SIG-M5 treated with dmso at 0.1 percent for 504 hours (cell line): ENCODE results near the gene LINS1.

Source experiments
- DNase-seq: peaks from one replicate; lab custom pipeline; 2025; ENCODE audit not compliant: unreplicated experiment; lab: John Stamatoyannopoulos, UW

The LINS1 gene

DNA sequence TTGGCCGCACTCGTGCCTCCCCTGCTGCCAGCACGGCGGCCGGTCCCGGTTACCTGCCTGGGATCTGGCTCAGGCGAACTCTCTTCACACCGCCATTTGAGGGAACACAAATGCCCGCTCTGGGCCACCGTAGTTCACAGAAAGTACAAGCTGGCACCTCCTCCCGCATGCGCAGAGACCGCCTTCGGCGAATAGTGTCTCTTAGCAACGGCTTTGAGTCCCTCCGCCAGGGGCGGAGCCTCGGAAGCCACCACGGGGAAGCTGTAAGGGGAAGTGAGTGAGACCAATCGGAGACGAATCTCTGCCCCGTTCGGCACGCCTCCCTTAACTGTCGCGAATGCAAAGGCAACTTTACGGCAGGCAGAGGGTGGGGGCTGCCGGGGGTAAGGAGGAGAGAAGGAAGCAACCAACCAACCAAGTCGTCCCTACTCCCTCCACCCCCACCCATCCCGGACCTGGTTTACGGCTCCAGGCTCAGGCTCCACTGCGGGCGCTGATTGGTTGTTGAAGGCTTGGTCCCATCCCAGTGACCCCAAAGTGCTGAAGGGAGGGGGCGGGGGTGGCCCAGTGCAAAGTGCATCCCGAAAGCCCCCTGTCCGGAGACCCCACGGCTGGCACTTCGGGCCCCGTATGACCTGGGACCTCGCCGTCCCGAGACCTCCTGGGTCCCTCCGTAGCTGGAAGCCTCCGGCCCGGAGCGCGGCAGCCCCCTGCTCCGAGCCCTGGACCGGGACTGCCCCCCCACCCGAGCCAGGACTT, at the start of gene LINS1, which contains the start of gene ASB7:
LINS1 (minus strand) TSS at position 121 of the 759 bp plus-strand sequence. CDS start 21,342 bp downstream, outside the sequence.
ASB7 (plus strand) TSS at position 526 of the 759 bp plus-strand sequence. CDS start 9,628 bp downstream, outside the sequence.
- peak; percentile 99 for DNase-seq

- no peak for DNase-seq
These were observed 49.3 kb upstream of the LINS1 start for GRCh38 chr15:100651253-100651652.

GRCh38 chr15:100650685-100651084, 48.7 kb upstream of the LINS1 start:
- DNase-seq = no peak

DNA sequence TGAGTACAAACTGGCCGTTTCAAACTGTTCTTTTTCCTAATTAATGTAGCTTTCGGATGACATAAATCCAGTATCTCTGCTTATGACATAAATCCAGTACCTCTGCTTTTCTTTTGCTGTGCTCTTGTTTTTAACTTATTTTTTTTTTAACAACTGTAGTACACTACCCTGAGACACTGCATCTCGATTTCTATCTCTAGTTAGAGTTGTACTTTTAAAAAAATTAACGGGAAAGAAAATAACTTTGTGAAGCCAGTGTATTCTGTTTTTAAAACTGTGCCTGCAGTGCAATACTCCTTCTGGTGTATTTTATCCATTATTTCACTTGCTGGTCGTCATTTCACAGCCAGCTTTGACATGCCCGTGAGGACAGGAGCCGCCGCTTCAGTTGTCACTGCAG, 47.0 kb upstream of the LINS1 start:
- no peak for DNase-seq

DNA sequence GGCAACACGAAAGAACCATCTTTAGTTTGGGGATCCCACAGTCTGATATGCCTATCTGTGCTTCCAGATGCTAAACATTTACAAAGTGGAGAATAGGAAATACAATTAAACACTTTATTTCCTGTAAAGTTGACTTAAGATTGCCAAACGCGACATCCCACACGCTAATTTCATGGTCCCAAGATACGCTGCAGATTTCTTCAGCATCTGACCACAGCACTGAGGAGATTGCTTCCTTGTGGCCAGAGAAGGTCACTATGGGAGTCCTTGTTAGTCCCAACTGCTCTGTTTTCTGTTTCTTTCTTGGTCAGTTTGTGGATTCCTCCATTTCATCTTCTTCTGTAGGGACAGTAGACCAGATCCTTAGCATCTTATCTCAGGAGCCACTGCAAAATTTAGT, 43.7 kb upstream of the LINS1 start:
- DNase-seq = no peak

- no peak for DNase-seq
These were observed 41.0 kb upstream of the LINS1 start for GRCh38 chr15:100642950-100643338.

DNA sequence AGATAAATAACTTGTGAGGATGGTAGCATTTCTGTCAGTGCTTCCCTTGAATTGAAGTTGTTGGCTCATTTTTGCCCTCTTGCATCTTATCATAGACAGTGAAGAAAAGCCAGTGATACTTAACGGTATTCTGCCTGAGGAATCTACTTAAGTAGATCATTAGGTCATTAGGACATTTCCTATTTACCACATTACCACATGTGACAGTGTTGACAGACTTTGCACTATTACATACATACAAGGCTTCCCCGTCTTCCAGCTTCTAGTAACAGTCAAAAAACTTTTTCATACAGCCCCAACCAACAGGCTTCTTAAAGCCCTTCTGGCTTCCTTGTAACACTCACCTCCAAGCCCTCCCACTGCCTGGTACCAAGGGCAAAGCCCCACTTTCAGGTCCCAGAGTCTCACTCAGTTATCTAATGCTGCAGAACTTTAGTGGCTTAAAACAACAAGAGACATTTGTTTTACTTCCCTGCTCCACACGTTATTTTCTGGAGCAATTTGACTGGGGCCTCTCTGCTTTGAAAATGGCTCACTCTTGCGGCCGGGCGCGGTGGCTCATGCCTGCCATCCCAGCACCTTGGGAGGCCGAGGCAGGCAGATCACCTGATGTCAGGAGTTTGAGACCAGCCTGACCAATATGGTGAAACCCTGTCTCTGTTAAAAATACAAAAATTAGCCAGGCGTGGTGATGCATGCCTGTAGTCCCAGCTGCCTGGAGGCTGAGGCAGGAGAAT, 40.4 kb upstream of the LINS1 start:
- no peak for DNase-seq

DNA sequence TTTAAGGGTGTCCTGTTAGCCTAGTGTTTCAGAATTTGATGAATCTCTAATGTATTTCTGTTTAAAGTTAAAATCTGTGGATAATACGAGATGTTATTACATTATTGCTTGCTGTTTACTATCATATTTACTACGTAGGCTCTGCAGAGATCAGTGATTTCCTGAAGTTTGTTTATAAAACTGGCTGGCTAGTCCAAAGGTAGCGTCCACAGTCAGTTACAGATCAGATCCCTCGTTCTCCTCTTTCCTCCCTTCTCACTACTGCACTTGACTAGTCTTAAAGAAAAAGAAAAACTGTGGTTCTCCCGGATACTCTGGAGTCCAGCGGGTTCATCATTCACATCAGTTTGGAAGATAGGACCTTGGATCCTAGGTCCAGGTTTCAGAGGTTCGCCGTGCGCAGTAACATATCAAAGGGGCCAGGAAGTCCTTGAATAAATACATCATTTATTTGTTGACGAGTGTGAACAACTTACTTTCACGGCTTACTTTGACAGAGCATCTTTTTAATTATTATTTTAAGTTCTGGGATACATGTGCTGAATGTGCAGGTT, 36.3 kb upstream of the LINS1 start:
- no peak for DNase-seq

GRCh38 chr15:100635406-100636071, 33.6 kb upstream of the LINS1 start:
- DNase-seq = no peak

DNA sequence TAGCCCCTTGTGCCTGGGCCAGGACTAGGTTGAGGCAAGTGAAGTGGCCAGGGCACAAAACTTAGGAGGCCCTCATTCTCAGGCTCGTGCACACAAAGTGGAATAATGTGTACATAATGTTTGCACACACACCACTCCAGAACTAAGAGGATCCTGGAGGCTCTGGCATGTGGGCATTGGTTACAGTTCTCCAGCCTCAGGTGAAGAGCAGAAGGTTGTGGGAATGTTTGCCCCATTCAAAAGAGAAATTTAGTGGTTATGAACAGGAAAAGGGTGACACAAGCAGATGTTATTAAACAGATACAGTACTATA, 31.7 kb upstream of the LINS1 start:
- no peak for DNase-seq

DNA sequence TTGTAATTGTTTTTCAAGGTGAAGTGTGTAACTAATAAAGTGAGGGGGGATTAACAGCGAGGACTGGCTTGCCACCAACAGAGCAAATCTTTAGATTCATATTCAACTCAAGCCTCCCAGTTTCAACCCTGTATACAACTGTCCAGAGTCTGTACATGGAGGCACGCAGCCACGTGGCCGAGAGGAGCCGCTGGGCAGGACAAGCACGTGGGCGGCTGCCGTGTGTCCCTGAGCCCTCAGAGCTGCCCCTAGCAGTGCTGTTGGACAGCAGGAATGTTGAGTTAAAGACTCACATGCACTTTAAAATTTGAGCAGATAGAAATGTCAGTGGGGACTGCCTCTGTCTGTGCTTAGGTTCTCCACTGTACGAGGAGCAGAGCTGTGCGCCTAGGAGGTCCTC, 29.8 kb upstream of the LINS1 start:
- no peak for DNase-seq

GRCh38 chr15:100628746-100629145, 26.8 kb upstream of the LINS1 start:
- no peak for DNase-seq

DNA sequence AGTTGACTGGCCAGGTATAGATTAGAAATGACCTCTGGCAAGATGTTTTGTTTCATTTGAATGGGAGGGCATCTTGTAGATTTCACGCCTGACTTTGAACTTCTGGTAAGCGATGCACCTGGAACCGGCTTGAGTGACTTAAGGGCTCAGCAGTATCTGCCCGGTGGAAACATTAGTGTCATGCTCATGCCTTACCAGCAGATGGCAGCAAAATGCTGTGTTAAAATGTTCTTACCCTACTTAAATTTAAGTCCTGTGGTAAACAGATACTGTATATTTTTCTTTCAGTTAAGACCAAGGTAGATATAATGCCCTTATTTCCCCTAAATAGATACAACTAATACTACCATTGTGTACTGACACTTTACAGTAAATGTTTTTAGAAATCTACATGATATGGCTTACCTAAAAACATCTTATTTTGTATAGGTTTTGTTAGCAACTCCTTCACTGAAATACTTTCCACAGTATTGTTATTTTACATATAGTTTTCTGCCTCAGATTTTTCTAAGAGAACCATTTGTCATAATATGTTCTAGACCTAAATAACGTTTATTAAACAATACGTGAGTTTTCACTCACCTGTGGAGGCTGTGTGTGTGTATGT, 25.9 kb upstream of the LINS1 start:
- DNase-seq = peak; percentile 70

GRCh38 chr15:100623301-100623700, 21.3 kb upstream of the LINS1 start:
- no peak for DNase-seq

DNA sequence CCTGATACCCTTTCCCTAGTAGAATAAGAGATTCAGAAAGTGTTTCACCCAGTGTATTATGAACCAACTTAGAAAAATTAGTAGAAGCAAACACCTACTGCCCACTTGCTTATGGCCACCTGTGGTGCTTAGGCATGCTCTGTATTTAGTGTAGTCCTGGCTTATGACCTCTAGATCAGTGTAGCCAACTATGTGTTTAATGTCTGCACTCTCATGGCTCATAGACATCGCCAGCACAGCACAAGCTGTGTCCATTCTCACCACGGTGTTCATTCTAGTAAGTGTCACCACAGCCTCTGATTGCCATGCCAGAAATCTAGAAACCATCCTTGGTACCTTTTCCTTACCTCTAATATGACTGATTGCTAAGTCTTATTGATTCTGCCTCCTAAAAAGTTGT, 14.7 kb upstream of the LINS1 start:
- DNase-seq = no peak

DNA sequence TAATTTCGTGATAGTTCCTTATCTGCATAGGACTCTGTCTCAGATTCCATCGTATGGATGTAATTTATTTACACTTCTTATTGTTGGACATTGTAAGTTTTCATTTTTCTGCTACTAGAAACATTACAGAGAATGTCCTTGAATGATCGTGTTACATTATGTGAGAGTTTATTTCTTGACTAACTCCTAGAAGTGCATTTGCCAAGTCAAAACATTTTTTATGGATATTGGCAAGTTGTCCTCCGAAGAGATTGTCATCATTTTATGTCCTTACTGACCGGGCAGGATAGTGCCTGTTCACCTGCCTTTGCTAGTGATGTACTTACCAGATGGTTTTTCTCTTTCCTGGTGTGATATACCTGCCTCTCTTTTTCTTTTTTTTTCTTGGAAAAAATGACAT, 13.8 kb upstream of the LINS1 start:
- DNase-seq = no peak

DNA sequence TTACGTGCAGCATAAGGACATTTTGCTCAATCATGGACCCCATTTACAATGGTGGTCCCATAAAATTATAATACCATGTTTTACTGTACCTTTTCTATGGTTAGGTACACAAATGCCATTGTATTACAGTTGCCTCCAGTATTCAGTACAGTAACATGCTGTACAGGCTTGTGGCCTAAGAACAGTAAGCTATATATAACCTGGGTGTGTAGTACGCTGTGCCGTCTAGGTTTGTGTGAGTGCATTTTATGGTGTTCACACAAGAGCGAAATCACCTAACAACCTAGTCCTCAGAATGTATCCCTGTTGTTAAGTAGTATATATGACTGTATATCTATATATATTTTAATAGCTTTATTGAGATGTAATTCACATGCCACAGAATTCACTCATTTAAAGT, 12.9 kb upstream of the LINS1 start:
- DNase-seq = no peak

DNA sequence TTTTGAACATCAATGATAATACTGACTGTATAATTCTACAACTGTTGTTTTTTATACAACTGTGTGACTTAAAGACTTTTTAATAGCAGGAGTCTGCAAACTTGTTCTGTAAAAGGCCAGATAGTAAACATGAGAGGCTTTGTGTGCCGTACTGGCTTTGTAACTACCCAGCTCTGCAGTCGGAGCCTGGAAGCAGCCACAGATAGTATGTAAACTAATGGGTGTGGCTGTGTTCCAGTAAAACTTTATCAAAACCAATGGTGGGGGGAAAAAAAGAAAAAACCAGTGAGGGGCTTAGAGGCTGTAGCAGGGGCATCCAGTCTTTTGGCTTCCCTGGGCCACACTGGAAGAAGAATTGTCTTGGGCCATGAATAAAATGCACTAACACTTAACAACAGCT, 12.4 kb upstream of the LINS1 start:
- no peak for DNase-seq

DNA sequence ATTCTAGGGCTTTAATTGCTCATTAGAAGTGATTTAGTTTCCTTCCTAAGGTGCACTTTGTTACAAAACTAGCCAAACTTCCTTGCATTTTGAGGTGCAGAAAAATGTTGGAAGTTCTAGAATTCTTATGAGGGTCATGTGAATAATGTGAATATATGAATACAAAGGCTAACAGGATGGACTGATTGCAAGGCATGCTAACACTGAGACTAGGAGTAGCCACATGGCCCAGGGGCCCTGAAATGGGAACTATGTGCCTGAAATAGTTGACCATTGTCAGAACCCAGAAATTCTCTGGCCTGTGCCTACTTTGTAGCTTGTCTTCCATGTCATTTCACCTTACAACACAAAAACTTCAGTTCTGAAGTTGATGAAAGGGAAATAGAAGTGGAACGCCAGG, 11.2 kb upstream of the LINS1 start:
- no peak for DNase-seq

DNA sequence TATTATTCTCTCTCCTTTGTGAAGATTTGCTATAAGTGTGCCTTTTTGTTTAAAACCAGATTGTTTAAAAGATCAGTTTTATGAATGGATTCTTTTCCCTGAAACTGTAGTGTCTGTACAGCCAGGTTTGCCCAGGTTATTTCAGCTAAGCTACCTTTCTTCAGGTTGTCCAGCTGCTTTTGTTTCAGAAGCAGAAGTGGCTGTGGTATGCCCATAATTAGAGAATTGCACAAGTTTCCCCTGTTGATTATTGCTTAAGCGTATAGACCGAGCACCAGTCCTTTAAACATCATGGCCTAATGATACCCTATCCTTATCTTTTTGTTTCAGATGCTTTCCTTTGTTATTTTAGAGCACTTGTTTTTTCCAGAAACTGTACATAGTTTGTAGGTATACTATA, 10.6 kb upstream of the LINS1 start:
- DNase-seq = peak; percentile 42

- DNase-seq = peak; percentile 37
These were observed 924 bp upstream of the LINS1 start for GRCh38 chr15:100602823-100603393.
